Measurements from ENCODE around the gene MYH11. TPM values are rescaled to one million over a fixed set of nuclear protein-coding genes. Genes with fewer than 3 reads are reported as not detected.
A peak's percentile ranks its signal among the peaks of the same experiment; 100 is the strongest.

MYH11 gene
- total RNA-seq, 1 donor from 2014 or later: 0.07 TPM

GRCh38 chr16:15861996-15862395, 5.2 kb upstream of the MYH11 start:
- Histone ChIP-seq H3K79me2 (ENCODE audit: low read depth) (no peaks in the 10 kb centered on the region), H3K27ac (no peak overlapping the region), H3K4me3 (no peak overlapping the region), H3K4me2 (no peak overlapping the region), H3K36me3 (peaks cover 7% of the 10 kb centered on the region), H3K4me1 (peaks cover 6% of the 10 kb centered on the region), H4K20me1 (ENCODE audit: low read depth) (peaks cover 3% of the 10 kb centered on the region), H3F3A (ENCODE audit: low read depth) (peaks cover 17% of the 10 kb centered on the region), H3K9me3 (ENCODE audit: low read depth) (no peaks in the 10 kb centered on the region), H3K9ac (no peak overlapping the region), H2AFZ (replicated peaks) (no peak overlapping the region), H3K27me3 (peaks cover 30% of the 10 kb centered on the region)
- peaks cover 17% of the 10 kb centered on the region for H3K27me3 Mint-ChIP-seq (ENCODE audit: insufficient read depth, low read depth)
- DNase-seq (ENCODE audit: low spot score): no peak
- H3K4me1 Mint-ChIP-seq: peaks cover 6% of the 10 kb centered on the region
- no peak overlapping the region for H3K27ac Mint-ChIP-seq
- no peak overlapping the region for H3K4me3 Mint-ChIP-seq
- H3K36me3 Mint-ChIP-seq: peaks cover 4% of the 10 kb centered on the region
- TF ChIP-seq EZH2phosphoT487 (IDR thresholded peaks at IDR 0.05) (no peak), CTCF (IDR thresholded peaks at IDR 0.05) (no peak)
- H3K9me3 Mint-ChIP-seq: no peaks in the 10 kb centered on the region

- Histone ChIP-seq H3K27me3 (peaks cover 59% of the 10 kb centered on the region), H3K9ac (no peak overlapping the region), H3K36me3 (no peaks in the 10 kb centered on the region), H3K27ac (no peak overlapping the region), H2AFZ (replicated peaks) (no peak overlapping the region), H3K4me2 (no peak overlapping the region), H3F3A (ENCODE audit: low read depth) (peaks cover 12% of the 10 kb centered on the region), H3K4me3 (no peak overlapping the region), H4K20me1 (ENCODE audit: low read depth) (peaks cover 3% of the 10 kb centered on the region), H3K4me1 (peaks cover 10% of the 10 kb centered on the region), H3K9me3 (ENCODE audit: low read depth) (no peaks in the 10 kb centered on the region), H3K79me2 (ENCODE audit: low read depth) (no peaks in the 10 kb centered on the region)
- Mint-ChIP-seq H3K36me3 (no peaks in the 10 kb centered on the region), H3K27me3 (ENCODE audit: insufficient read depth, low read depth) (peaks cover 39% of the 10 kb centered on the region), H3K9me3 (no peaks in the 10 kb centered on the region), H3K4me3 (peak overlapping the region; percentile 64), H3K27ac (no peak overlapping the region), H3K4me1 (peaks cover 6% of the 10 kb centered on the region)
- no peak for TF ChIP-seq EZH2phosphoT487 (IDR thresholded peaks at IDR 0.05)
- no peak for TF ChIP-seq EZH2 (IDR thresholded peaks at IDR 0.05)
- TF ChIP-seq CTCF (IDR thresholded peaks at IDR 0.05): no peak
- DNase-seq (ENCODE audit: low spot score): no peak
Measured at GRCh38 chr16:15858921-15859668, 2.3 kb upstream of the MYH11 start.

GRCh38 chr16:15857724-15858560, 1.1 kb upstream of the MYH11 start:
- Histone ChIP-seq H3K9me3 (ENCODE audit: low read depth) (no peaks in the 10 kb centered on the region), H3K9ac (no peak overlapping the region), H3K27ac (no peak overlapping the region), H3K4me1 (peaks cover 10% of the 10 kb centered on the region), H2AFZ (replicated peaks) (peak overlapping the region; percentile 95), H3K79me2 (ENCODE audit: low read depth) (no peaks in the 10 kb centered on the region), H3F3A (ENCODE audit: low read depth) (peaks cover 12% of the 10 kb centered on the region), H3K4me2 (peak overlapping the region; percentile 93), H3K4me3 (peak overlapping the region; percentile 66), H4K20me1 (ENCODE audit: low read depth) (peaks cover 3% of the 10 kb centered on the region), H3K36me3 (no peaks in the 10 kb centered on the region), H3K27me3 (peaks cover 69% of the 10 kb centered on the region)
- DNase-seq (ENCODE audit: low spot score): peak; percentile 73
- Mint-ChIP-seq H3K4me1 (peaks cover 6% of the 10 kb centered on the region), H3K9me3 (no peaks in the 10 kb centered on the region), H3K27me3 (ENCODE audit: insufficient read depth, low read depth) (peaks cover 39% of the 10 kb centered on the region), H3K36me3 (no peaks in the 10 kb centered on the region), H3K4me3 (peak overlapping the region; percentile 82), H3K27ac (no peak overlapping the region)
- TF ChIP-seq EZH2 (IDR thresholded peaks at IDR 0.05): no peak
- no peak for TF ChIP-seq EZH2phosphoT487 (IDR thresholded peaks at IDR 0.05)
- TF ChIP-seq CTCF (IDR thresholded peaks at IDR 0.05): no peak

Data from neural progenitor cell (in vitro differentiated cells).